Measurements from ENCODE around the gene CCDC9B.

Gene CCDC9B

GRCh38 chr15:40342416-40343320 is 1.9 kb upstream of the CCDC9B start:
- TF ChIP-seq BACH2 (CRISPR knock-in tag; IDR thresholded peaks at IDR 0.05; ENCODE audit: borderline replicate concordance) (no peak), ZNF565 (CRISPR knock-in tag; conservative IDR thresholded peaks at IDR 0.05; ENCODE audit: low read depth) (no peak), TCF4 (CRISPR knock-in tag; IDR thresholded peaks at IDR 0.05; ENCODE audit: borderline replicate concordance) (no peak), SNAI2 (CRISPR knock-in tag; IDR thresholded peaks at IDR 0.05) (no peak), POU6F1 (CRISPR knock-in tag; IDR thresholded peaks at IDR 0.05; ENCODE audit: borderline replicate concordance, low read depth) (no peak), ZC3H10 (CRISPR knock-in tag; IDR thresholded peaks at IDR 0.05) (no peak), RARB (CRISPR knock-in tag; IDR thresholded peaks at IDR 0.05) (no peak), ZNF70 (CRISPR knock-in tag; IDR thresholded peaks at IDR 0.05) (no peak), PATZ1 (CRISPR knock-in tag; IDR thresholded peaks at IDR 0.05; ENCODE audit: borderline replicate concordance) (no peak), GLIS3 (CRISPR knock-in tag; IDR thresholded peaks at IDR 0.05) (no peak), ZNF8 (CRISPR knock-in tag; IDR thresholded peaks at IDR 0.05) (no peak), ZFP30 (CRISPR knock-in tag; IDR thresholded peaks at IDR 0.05) (no peak), PPARA (CRISPR knock-in tag; IDR thresholded peaks at IDR 0.05; ENCODE audit: borderline replicate concordance) (no peak), OSR1 (CRISPR knock-in tag; IDR thresholded peaks at IDR 0.05) (no peak), TOX (CRISPR knock-in tag; IDR thresholded peaks at IDR 0.05; ENCODE audit: borderline replicate concordance) (no peak), CSDC2 (CRISPR knock-in tag; IDR thresholded peaks at IDR 0.05) (no peak), ZFP3 (CRISPR knock-in tag; IDR thresholded peaks at IDR 0.05) (no peak), ISL1 (CRISPR knock-in tag; IDR thresholded peaks at IDR 0.05) (no peak), ESRRG (CRISPR knock-in tag; IDR thresholded peaks at IDR 0.05) (no peak), CSRNP3 (CRISPR knock-in tag; IDR thresholded peaks at IDR 0.05) (no peak)
- ATAC-seq = no peak

GRCh38 chr15:40340038-40340739 is 550 bp downstream of the CCDC9B start:
- no peak for TF ChIP-seq CSDC2 (CRISPR knock-in tag; IDR thresholded peaks at IDR 0.05)
- TF ChIP-seq TOX (CRISPR knock-in tag; IDR thresholded peaks at IDR 0.05; ENCODE audit: borderline replicate concordance) = no peak
- no peak for TF ChIP-seq CSRNP3 (CRISPR knock-in tag; IDR thresholded peaks at IDR 0.05)
- no peak for TF ChIP-seq TSHZ2 (CRISPR knock-in tag; IDR thresholded peaks at IDR 0.05)
- no peak for TF ChIP-seq ZFP3 (CRISPR knock-in tag; IDR thresholded peaks at IDR 0.05)
- TF ChIP-seq POU6F1 (CRISPR knock-in tag; IDR thresholded peaks at IDR 0.05; ENCODE audit: borderline replicate concordance, low read depth) = no peak
- TF ChIP-seq GLIS3 (CRISPR knock-in tag; IDR thresholded peaks at IDR 0.05) = no peak
- no peak for TF ChIP-seq ISL1 (CRISPR knock-in tag; IDR thresholded peaks at IDR 0.05)
- 0 out of 2 replicates have a peak, but pooled peaks have one; percentile 36 for TF ChIP-seq ESRRG (CRISPR knock-in tag; IDR thresholded peaks at IDR 0.05)
- no peak for TF ChIP-seq ARNTL (CRISPR knock-in tag; IDR thresholded peaks at IDR 0.05; ENCODE audit: borderline replicate concordance, low read depth)
- peak; percentile 1; the same call in 1 of the 2 replicates for TF ChIP-seq ZFP30 (CRISPR knock-in tag; IDR thresholded peaks at IDR 0.05)
- no peak for TF ChIP-seq OSR1 (CRISPR knock-in tag; IDR thresholded peaks at IDR 0.05)
- TF ChIP-seq PPARA (CRISPR knock-in tag; IDR thresholded peaks at IDR 0.05; ENCODE audit: borderline replicate concordance) = no peak
- TF ChIP-seq RARB (CRISPR knock-in tag; IDR thresholded peaks at IDR 0.05) = no peak
- TF ChIP-seq ZNF8 (CRISPR knock-in tag; IDR thresholded peaks at IDR 0.05) = no peak
- TF ChIP-seq SNAI2 (CRISPR knock-in tag; IDR thresholded peaks at IDR 0.05) = 0 out of 2 replicates have a peak, but pooled peaks have one; percentile 31
- no peak for TF ChIP-seq ZNF70 (CRISPR knock-in tag; IDR thresholded peaks at IDR 0.05)
- TF ChIP-seq PATZ1 (CRISPR knock-in tag; IDR thresholded peaks at IDR 0.05; ENCODE audit: borderline replicate concordance) = no peak
- peak; percentile 51 for ATAC-seq

All from SK-N-SH treated with all-trans-retinoic acid at 6 μM for 48 hours (cell line).